HepG2 (cell line): ENCODE results near the gene ACSL6. TPM values are rescaled to one million over a fixed set of nuclear protein-coding genes. Genes with fewer than 3 reads are reported as not detected.

ENCODE experiments used
- BRD4 ChIP-seq: sonication (generic); formaldehyde crosslinking; IDR thresholded peaks from 2 replicates; pipeline ENCODE4 v1.4.0; 2020; ENCODE audit warnings: missing genetic modification reagents
- CSRNP2 ChIP-seq: sonication (generic); formaldehyde crosslinking; conservative IDR thresholded peaks from 2 replicates; pipeline ENCODE4 v1.8.0; 2022; ENCODE audit warnings: low read depth, missing genetic modification reagents
- FOXJ3 ChIP-seq: sonication (generic); formaldehyde crosslinking; IDR thresholded peaks from 2 replicates; pipeline ENCODE4 v1.4.0; 2020; ENCODE audit warnings: missing genetic modification reagents, mild to moderate bottlenecking, borderline replicate concordance
- HOXA3 ChIP-seq: sonication (generic); formaldehyde crosslinking; IDR thresholded peaks from 2 replicates; pipeline ENCODE4 v1.5.0; 2020; ENCODE audit warnings: missing genetic modification reagents
- MED8 ChIP-seq: sonication (generic); formaldehyde crosslinking; IDR thresholded peaks from 2 replicates; pipeline ENCODE4 v1.8.1; 2023; ENCODE audit warnings: mild to moderate bottlenecking, missing genetic modification reagents; ENCODE audit not compliant: insufficient replicate concordance
- MLX ChIP-seq: IDR thresholded peaks from 2 replicates; pipeline ENCODE4 v1.6.1; 2016
- NAIF1 ChIP-seq: sonication (generic); formaldehyde crosslinking; IDR thresholded peaks from 2 replicates; pipeline ENCODE4 v1.5.0; 2020; ENCODE audit warnings: mild to moderate bottlenecking, missing genetic modification reagents, borderline replicate concordance
- NCOA1 ChIP-seq: sonication (generic); formaldehyde crosslinking; IDR thresholded peaks from 2 replicates; pipeline ENCODE4 v1.9.0; 2021; ENCODE audit warnings: missing genetic modification reagents
- NFE2 ChIP-seq: sonication (generic); formaldehyde crosslinking; IDR thresholded peaks from 2 replicates; pipeline ENCODE4 v1.4.0; 2020; ENCODE audit warnings: missing genetic modification reagents
- NFYC ChIP-seq: IDR thresholded peaks from 2 replicates; pipeline ENCODE4 v1.6.1; 2016; ENCODE audit warnings: missing genetic modification reagents, missing compliant biosample characterization
- RFX1 ChIP-seq: fragments of 450-650 bp; IDR thresholded peaks from 2 replicates; pipeline ENCODE4 v1.6.1; 2017
- SMAD1 ChIP-seq: sonication (generic); formaldehyde crosslinking; IDR thresholded peaks from 2 replicates; pipeline ENCODE4 v1.4.0; 2020; ENCODE audit warnings: missing genetic modification reagents, low read depth, mild to moderate bottlenecking, borderline replicate concordance
- TERF1 ChIP-seq: sonication (generic); formaldehyde crosslinking; IDR thresholded peaks from 2 replicates; pipeline ENCODE4 v1.8.0; 2022; ENCODE audit warnings: mild to moderate bottlenecking, missing genetic modification reagents, moderate library complexity
- ZC3H13 ChIP-seq: sonication (generic); formaldehyde crosslinking; IDR thresholded peaks from 2 replicates; pipeline ENCODE4 v1.8.1; 2023; ENCODE audit warnings: mild to moderate bottlenecking, missing genetic modification reagents, moderate library complexity
- ZKSCAN1 ChIP-seq: fragments of 150-350 bp; IDR thresholded peaks from 2 replicates; pipeline ENCODE4 v1.6.1; 2014; ENCODE audit warnings: low read length
- ZNF205 ChIP-seq: IDR thresholded peaks from 2 replicates; pipeline ENCODE4 v1.6.1; 2018; ENCODE audit warnings: missing biosample characterization, missing genetic modification reagents
- ZNF430 ChIP-seq: sonication (generic); formaldehyde crosslinking; IDR thresholded peaks from 2 replicates; pipeline ENCODE4 v1.9.0; 2021; ENCODE audit warnings: mild to moderate bottlenecking, missing genetic modification reagents
- ZNF431 ChIP-seq: sonication (generic); formaldehyde crosslinking; IDR thresholded peaks from 2 replicates; pipeline ENCODE4 v1.9.0; 2022; ENCODE audit warnings: missing genetic modification reagents, low read depth, mild to moderate bottlenecking, borderline replicate concordance
- ZNF546 ChIP-seq: sonication (generic); formaldehyde crosslinking; conservative IDR thresholded peaks from 2 replicates; pipeline ENCODE4 v1.8.1; 2023; ENCODE audit warnings: mild to moderate bottlenecking, missing genetic modification reagents
- ZNF549 ChIP-seq: sonication (generic); formaldehyde crosslinking; IDR thresholded peaks from 2 replicates; pipeline ENCODE4 v1.5.0; 2020; ENCODE audit warnings: missing genetic modification reagents
- ZNF597 ChIP-seq: sonication (generic); formaldehyde crosslinking; IDR thresholded peaks from 2 replicates; pipeline ENCODE4 v1.5.0; 2020; ENCODE audit warnings: missing genetic modification reagents
- ZNF616 ChIP-seq: sonication (generic); formaldehyde crosslinking; IDR thresholded peaks from 2 replicates; pipeline ENCODE4 v1.5.0; 2020; ENCODE audit warnings: low read depth, mild to moderate bottlenecking, missing genetic modification reagents
- ZNF629 ChIP-seq: sonication (generic); formaldehyde crosslinking; conservative IDR thresholded peaks from 2 replicates; pipeline ENCODE4 v1.5.0; 2020; ENCODE audit warnings: missing genetic modification reagents
- ZNF704 ChIP-seq: sonication (generic); formaldehyde crosslinking; IDR thresholded peaks from 2 replicates; pipeline ENCODE4 v1.8.1; 2023; ENCODE audit warnings: mild to moderate bottlenecking, inconsistent platforms, moderate library complexity, missing genetic modification reagents, borderline replicate concordance
- ZNF878 ChIP-seq: sonication (generic); formaldehyde crosslinking; IDR thresholded peaks from 2 replicates; pipeline ENCODE4 v1.8.1; 2023; ENCODE audit warnings: mild to moderate bottlenecking, missing genetic modification reagents, moderate library complexity
- polyA plus RNA-seq, 8 experiments: library from polyadenylated mRNA; depleted of rRNA in 3 of 8; stranded (reverse) in 7 of 8; unstranded in 1 of 8; fragments of >200 nt; fragmentation: Illumina TruSeq in 4 of 8; extraction: Trizol in 4 of 8; gene quantifications; 2 replicates each; pipeline versions ENCODE4 v1.2.1 to v1.2.3, GENCODE V29; 2011 to 2016; ENCODE audit warnings: low read depth in 4 of 8, missing spikeins in 1 of 8, mixed read lengths in 1 of 8; ENCODE audit not compliant: insufficient read depth in 1 of 8
- total RNA-seq, 5 experiments: library from RNA; depleted of rRNA; stranded (reverse); fragments of >200 nt; fragmentation: Illumina TruSeq; extraction: Trizol; gene quantifications; 2 replicates each; pipeline ENCODE4 v1.2.3, GENCODE V29; 2016; ENCODE audit warnings: low read depth in 1 of 5

The ACSL6 gene
- total and polyA plus RNA-seq, 2 of the 13 experiments (the other 11 are each of a cell fraction or from before 2014, with no cell fraction given), result 3.7 to 3.8 TPM

GRCh38 chr5:132012371-132013005 lies 1.0 kb upstream of the ACSL6 start (continued):
- no peak for TF ChIP-seq BRD4 (CRISPR knock-in tag)
- TF ChIP-seq RFX1, result no peak
- TF ChIP-seq NFYC (CRISPR knock-in tag), result no peak
- TF ChIP-seq NFE2 (CRISPR knock-in tag), result no peak
- TF ChIP-seq ZNF549 (CRISPR knock-in tag), result no peak
- TF ChIP-seq HOXA3 (CRISPR knock-in tag), result peak; percentile 69
- TF ChIP-seq ZNF616 (CRISPR knock-in tag), result no peak
- no peak for TF ChIP-seq NAIF1
- TF ChIP-seq ZNF597 (CRISPR knock-in tag), result no peak
- TF ChIP-seq ZNF629 (CRISPR knock-in tag), result no peak
- peak; percentile 32; the same call in 1 of the 2 replicates for TF ChIP-seq MLX (CRISPR knock-in tag)
- no peak for TF ChIP-seq MED8 (CRISPR knock-in tag)
- peak; percentile 64; the same call in 1 of the 2 replicates for TF ChIP-seq ZNF431
- 0 out of 2 replicates have a peak, but pooled peaks have one; percentile 35 for TF ChIP-seq ZNF430 (CRISPR knock-in tag)
- TF ChIP-seq CSRNP2, result no peak
- TF ChIP-seq ZNF546 (CRISPR knock-in tag), result 0 out of 2 replicates have a peak, but pooled peaks have one; percentile 37
- 0 out of 2 replicates have a peak, but pooled peaks have one; percentile 33 for TF ChIP-seq ZC3H13
- TF ChIP-seq ZNF205 (CRISPR knock-in tag), result peak; percentile 86
- no peak for TF ChIP-seq ZNF878 (CRISPR knock-in tag)
- no peak for TF ChIP-seq NCOA1
- no peak for TF ChIP-seq FOXJ3 (CRISPR knock-in tag)
- no peak for TF ChIP-seq TERF1 (CRISPR knock-in tag)
- no peak for TF ChIP-seq SMAD1 (CRISPR knock-in tag)
- TF ChIP-seq ZNF704 (CRISPR knock-in tag), result 0 out of 2 replicates have a peak, but pooled peaks have one; percentile 39
- TF ChIP-seq ZKSCAN1, result no peak
